Heart left ventricle (tissue), 16 donors: Measurements from ENCODE around the gene SLC39A5. TPM values are rescaled to one million over a fixed set of nuclear protein-coding genes. Genes with fewer than 3 reads are reported as not detected.
A peak's percentile ranks its signal among the peaks of the same experiment; 100 is the strongest.

Experiments
- ATAC-seq, 4 donors: fragments of 200-7000 bp; cut with Tn5 transposase; one replicate each; pipeline ENCODE4 v1.9.1; 2020 to 2022; ENCODE audit warnings: moderate library complexity in 4 of 4, mild to moderate bottlenecking in 3 of 4, moderate number of reproducible peaks in 1 of 4
- DNase-seq, 5 donors: peaks; one replicate each; pipeline ENCODE4 v3.0.0-alpha.2; 2020
- H3K27ac ChIP-seq, 12 donors: fragments of 200-600 bp; sonication (generic) in 4 of 12; one replicate each; pipeline versions ENCODE4 v1.5.0 to v1.8.0; 2016 to 2022; ENCODE audit warnings: mild to moderate bottlenecking in 2 of 12
- H3K27me3 ChIP-seq, 9 donors: fragments of 200-600 bp; sonication (generic) in 2 of 9; one replicate each; pipeline versions ENCODE4 v1.5.1 to v1.8.0; 2016 to 2022; ENCODE audit warnings: mild to moderate bottlenecking in 3 of 9
- H3K36me3 ChIP-seq, 9 donors: fragments of 200-600 bp; sonication (generic) in 2 of 9; one replicate each; pipeline versions ENCODE4 v1.5.0 to v1.8.0; 2018 to 2022; ENCODE audit warnings: mild to moderate bottlenecking in 2 of 9
- H3K4me1 ChIP-seq, 12 donors: fragments of 200-600 bp; sonication (generic) in 4 of 12; one replicate each; pipeline versions ENCODE4 v1.5.0 to v1.8.0; 2016 to 2022; ENCODE audit warnings: mild to moderate bottlenecking in 3 of 12
- H3K4me3 ChIP-seq, 12 donors: fragments of 200-600 bp; sonication (generic) in 4 of 12; one replicate each; pipeline versions ENCODE4 v1.5.0 to v1.8.0; 2017 to 2022; ENCODE audit warnings: mild to moderate bottlenecking in 9 of 12, moderate library complexity in 4 of 12
- H3K9me3 ChIP-seq, 12 donors: fragments of 200-600 bp; sonication (generic) in 4 of 12; one replicate each; pipeline versions ENCODE4 v1.5.0 to v1.8.0; 2016 to 2022; ENCODE audit warnings: mild to moderate bottlenecking in 1 of 12
- POLR2A ChIP-seq, 2 donors: fragments of 450-650 bp; IDR thresholded peaks; one replicate each; pipeline ENCODE4 v1.6.1; 2017; ENCODE audit warnings: antibody characterized with exemption in 2 of 2, mild to moderate bottlenecking in 2 of 2, moderate library complexity in 2 of 2
- whole genome bisulfite sequencing, 4 donors: extraction: QIAGEN DNeasy Blood & Tissue Kit in 2 of 4; methylation state at CpG; one replicate each; pipeline versions ENCODE4 v1.1.5 to v1.1.7; 2013 to 2018; 5-methylcytosine and 5-hydroxymethylcytosine counted together
- intact Hi-C, 10 donors: fragments of 100-400 bp; cut with DNase I; formaldehyde crosslinking; loops; one replicate each; pipeline versions ENCODE4 v1.11.1 to v1.14.2; 2022
- polyA plus RNA-seq, 2 donors: library from polyadenylated mRNA; stranded (reverse); fragments of 200-250 nt; gene quantifications; one replicate each; pipeline ENCODE4 v1.2.3, GENCODE V29; 2013
- total RNA-seq, 9 donors: library from RNA; depleted of rRNA in 2 of 9; stranded (reverse); fragments of >200 nt in 2 of 9; fragmentation: NEBNext Ultra II Directional in 3 of 9; extraction: Animal tissue kit (Norgen Biotek cat#: 25700) in 3 of 9; gene quantifications; one replicate each; pipeline versions ENCODE4 v1.1.0 to v1.2.4, GENCODE V29; 2016 to 2023
- TF ChIP-seq, protein P1 (sequence below), 12 donors: fragments of 200-600 bp; sonication (generic) in 4 of 12; IDR thresholded peaks; one replicate each; pipeline versions ENCODE4 v1.5.0 to v1.8.0; 2018 to 2022; ENCODE audit warnings: antibody characterized with exemption in 12 of 12, mild to moderate bottlenecking in 5 of 12
- donor health status: ischemic (EF 13 %, LVEDD 7.1; RV severe dilation, severe dysfunction).
- donor health status: healthy with polysubstance abuse.
- donor health status: DM: no; HTN: yes; CAD: no.
- donor health status: DM: no; HTN: no; CAD: no.
- donor health status: ischemic (EF 25% LVEDD 6.9; RV normal size, moderate dysfunction).
- donor health status: ischemic (EF 25% LVEDD 5.7; RV mildly dilated, moderate dysfunction).
- donor health status: healthy.
- donor health status: DM: yes; HTN: yes; CAD: no.
- donor health status: ischemic (EF 35%, LVEDD 5.7; RV mildly dilated, moderate dysfunction).
- donor health status: nonischemic (EF 11% LVEDD 7.7; RV severe dilation, severe dysfunction).
- donor health status: DM: yes; HTN: yes; CAD: no.
- donor health status: PGD.
- donor health status: ischemic (EF 29% LVEDD 5.4; RV normal size, mild dysfunction).
- donor health status: nonischemic (EF 23%, LVEDD 6.1; RV moderate dilation, normal function).

The SLC39A5 gene
- total and polyA plus RNA-seq, 11 donors, result 0.12 TPM; not detected in 10

DNA sequence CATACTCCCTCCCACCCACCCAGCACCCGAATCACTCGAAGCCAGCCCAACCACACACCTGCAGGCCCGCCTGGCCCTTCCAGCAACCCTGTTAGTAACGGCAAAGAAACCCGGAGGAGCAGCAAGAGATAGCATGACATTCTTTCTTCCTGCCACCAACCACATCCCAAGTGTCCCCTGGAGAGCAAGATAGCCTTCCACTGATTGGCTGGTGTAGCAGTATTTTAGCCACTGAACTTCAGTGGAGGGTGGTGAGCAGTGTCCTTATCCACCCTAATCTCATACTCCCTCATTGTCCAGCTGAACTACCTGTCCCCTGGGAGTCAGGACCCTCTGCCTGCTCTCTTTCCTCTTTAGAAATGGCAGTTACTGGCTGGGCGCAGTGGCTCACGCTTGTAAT lies 769 bp upstream of the SLC39A5 start:
- Histone ChIP-seq H3K9me3 (no peaks in the 10 kb centered on the region), H3K27ac (no peak overlapping the region), H3K4me1 (peaks cover 0 to 8% (median 7%) of the 10 kb centered on the region in 12 donors), H3K27me3 (no peaks in the 10 kb centered on the region), H3K36me3 (peaks cover 0 to 27% (median 12%) of the 10 kb centered on the region in 9 donors), H3K4me3 (no peak overlapping the region)
- no peak for ATAC-seq
- no peak for DNase-seq
- 78 to 82% (median 80%) methylated on average over 7 of the region's 7 CpGs for WGBS, 4 donors
- no peak for TF ChIP-seq POLR2A (IDR thresholded peaks at IDR 0.05)
- TF ChIP-seq, protein P1, sequence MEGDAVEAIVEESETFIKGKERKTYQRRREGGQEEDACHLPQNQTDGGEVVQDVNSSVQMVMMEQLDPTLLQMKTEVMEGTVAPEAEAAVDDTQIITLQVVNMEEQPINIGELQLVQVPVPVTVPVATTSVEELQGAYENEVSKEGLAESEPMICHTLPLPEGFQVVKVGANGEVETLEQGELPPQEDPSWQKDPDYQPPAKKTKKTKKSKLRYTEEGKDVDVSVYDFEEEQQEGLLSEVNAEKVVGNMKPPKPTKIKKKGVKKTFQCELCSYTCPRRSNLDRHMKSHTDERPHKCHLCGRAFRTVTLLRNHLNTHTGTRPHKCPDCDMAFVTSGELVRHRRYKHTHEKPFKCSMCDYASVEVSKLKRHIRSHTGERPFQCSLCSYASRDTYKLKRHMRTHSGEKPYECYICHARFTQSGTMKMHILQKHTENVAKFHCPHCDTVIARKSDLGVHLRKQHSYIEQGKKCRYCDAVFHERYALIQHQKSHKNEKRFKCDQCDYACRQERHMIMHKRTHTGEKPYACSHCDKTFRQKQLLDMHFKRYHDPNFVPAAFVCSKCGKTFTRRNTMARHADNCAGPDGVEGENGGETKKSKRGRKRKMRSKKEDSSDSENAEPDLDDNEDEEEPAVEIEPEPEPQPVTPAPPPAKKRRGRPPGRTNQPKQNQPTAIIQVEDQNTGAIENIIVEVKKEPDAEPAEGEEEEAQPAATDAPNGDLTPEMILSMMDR (IDR thresholded peaks at IDR 0.05), result no peak
- intact Hi-C loops, result loop anchor here in 2 of 10 donors (5.0 to 10.0 kb wide), 2 partner anchors 37 to 236 kb away; partner anchors contain the start of gene SPRYD4 (in 1 of the 2)

DNA sequence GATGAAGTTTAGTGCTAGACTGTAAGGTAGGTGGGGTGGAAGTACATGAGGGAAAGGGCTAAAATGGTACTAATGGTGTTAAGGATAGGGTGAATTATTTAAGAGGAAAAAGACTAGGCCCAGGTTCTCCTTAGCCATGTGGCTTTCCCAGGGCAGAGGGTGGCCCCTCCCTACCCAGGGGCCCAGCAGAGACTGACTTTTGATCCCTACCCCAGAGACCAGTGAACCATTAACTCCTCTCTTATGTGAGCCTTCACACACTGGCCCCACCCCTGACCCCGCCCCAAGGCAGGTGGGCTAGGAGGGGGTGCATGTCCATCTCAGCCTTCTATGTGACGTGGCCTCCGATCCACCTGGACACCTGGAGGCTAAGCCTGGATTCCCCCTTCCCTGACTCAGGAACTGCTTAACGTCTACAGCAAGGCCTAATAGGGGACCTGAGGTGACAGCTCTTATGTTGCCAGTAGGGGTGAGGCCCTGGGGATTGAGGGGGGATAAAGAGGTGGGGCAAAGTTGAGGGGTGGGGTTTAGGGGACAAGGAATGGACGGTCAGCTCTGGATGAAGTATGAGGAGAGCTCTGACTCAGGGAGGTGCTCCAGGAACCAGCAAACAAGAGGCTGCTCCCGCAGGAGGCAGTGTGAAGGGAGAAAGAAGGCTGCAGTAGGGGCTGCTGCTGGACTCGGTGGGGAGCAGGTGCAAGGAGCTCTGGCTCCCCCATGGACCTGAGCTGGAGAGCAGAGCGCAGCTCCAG lies 757 bp downstream of the SLC39A5 start:
- Histone ChIP-seq H3K27ac (no peak overlapping the region), H3K36me3 (peaks cover 0 to 27% (median 12%) of the 10 kb centered on the region in 9 donors), H3K4me1 (no peaks in the 10 kb centered on the region), H3K27me3 (no peaks in the 10 kb centered on the region), H3K9me3 (no peaks in the 10 kb centered on the region), H3K4me3 (no peak overlapping the region)
- DNase-seq, result peak in 1 of 5 donors; percentile 45
- ATAC-seq, result peak in 2 of 4 donors; percentile 10 to 37
- intact Hi-C loops, result no loop called here
- whole genome bisulfite sequencing, 4 donors, result 64 to 81% (median 79%) methylated on average over 6 to 8 of the region's 8 CpGs
- TF ChIP-seq, protein P1 (IDR thresholded peaks at IDR 0.05), result no peak

DNA sequence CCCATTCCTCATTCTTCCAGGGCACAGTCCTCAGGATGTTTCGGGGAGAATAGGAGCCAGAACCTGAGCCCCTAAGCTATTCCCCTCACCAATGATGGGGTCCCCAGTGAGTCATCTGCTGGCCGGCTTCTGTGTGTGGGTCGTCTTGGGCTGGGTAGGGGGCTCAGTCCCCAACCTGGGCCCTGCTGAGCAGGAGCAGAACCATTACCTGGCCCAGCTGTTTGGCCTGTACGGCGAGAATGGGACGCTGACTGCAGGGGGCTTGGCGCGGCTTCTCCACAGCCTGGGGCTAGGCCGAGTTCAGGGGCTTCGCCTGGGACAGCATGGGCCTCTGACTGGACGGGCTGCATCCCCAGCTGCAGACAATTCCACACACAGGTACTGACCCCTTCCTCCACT lies 1.3 kb downstream of the SLC39A5 start:
- Histone ChIP-seq H3K4me1 (no peaks in the 10 kb centered on the region), H3K9me3 (no peaks in the 10 kb centered on the region), H3K27me3 (no peaks in the 10 kb centered on the region), H3K27ac (no peak overlapping the region), H3K4me3 (no peak overlapping the region), H3K36me3 (peaks cover 0 to 26% (median 11%) of the 10 kb centered on the region in 9 donors)
- intact Hi-C loops, result no loop called here
- ATAC-seq, result no peak
- 90 to 93% (median 91%) methylated on average over 4 to 11 of the region's 11 CpGs for WGBS, 4 donors
- DNase-seq, result peak in 1 of 5 donors; percentile 48
- no peak for TF ChIP-seq POLR2A (IDR thresholded peaks at IDR 0.05)
- TF ChIP-seq, protein P1 (IDR thresholded peaks at IDR 0.05), result no peak

DNA sequence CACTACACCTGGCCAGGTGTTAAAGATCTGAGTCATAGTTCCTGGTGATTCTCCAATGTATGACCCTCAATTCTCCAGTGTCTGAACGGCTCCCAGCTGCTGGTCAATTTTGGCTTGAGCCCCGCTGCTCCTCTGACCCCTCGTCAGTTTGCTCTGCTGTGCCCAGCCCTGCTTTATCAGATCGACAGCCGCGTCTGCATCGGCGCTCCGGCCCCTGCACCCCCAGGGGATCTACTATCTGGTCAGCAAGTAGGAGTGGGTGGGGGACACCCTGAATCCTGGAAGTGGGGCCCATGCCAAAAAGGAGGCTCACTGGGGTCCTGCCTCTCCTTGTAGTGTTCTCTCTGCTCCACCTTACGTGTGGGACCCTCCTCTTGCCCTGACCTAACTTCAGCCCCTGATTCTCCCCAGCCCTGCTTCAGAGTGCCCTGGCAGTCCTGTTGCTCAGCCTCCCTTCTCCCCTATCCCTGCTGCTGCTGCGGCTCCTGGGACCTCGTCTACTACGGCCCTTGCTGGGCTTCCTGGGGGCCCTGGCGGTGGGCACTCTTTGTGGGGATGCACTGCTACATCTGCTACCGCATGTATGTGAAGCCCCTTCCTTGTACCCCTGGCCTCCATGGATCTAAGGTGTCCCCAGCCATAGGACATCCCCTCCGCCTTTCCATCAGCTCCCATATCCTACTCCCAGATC lies 5.0 kb downstream of the SLC39A5 start:
- Histone ChIP-seq H3K9me3 (no peaks in the 10 kb centered on the region), H3K27me3 (no peaks in the 10 kb centered on the region), H3K27ac (no peak overlapping the region), H3K36me3 (peaks cover 0 to 23% (median 6%) of the 10 kb centered on the region in 9 donors), H3K4me1 (no peaks in the 10 kb centered on the region), H3K4me3 (no peak overlapping the region)
- DNase-seq (peak in 1 of 5 donors; percentile 47), ATAC-seq (no peak)
- intact Hi-C loops, result no loop called here
- no peak for TF ChIP-seq POLR2A (IDR thresholded peaks at IDR 0.05)
- TF ChIP-seq, protein P1 (IDR thresholded peaks at IDR 0.05), result no peak
- 67 to 88% (median 71%) methylated on average over 7 to 16 of the region's 16 CpGs for WGBS, 4 donors
